Cardiac fibroblast (primary cell): Measurements from ENCODE around the gene L1CAM.

Experiments
- DNase-seq, 2 donors: peaks; one replicate each; pipeline versions ENCODE4 v3.0.0 to v3.0.0-alpha.2; 2010; ENCODE audit warnings: low read depth in 2 of 2
- H3K4me3 ChIP-seq, 2 donors: replicated peaks in 1 of 2; 1 replicate in 1 of 2; 2 replicates in 1 of 2; pipeline ENCODE4 v1.5.1; 2011; ENCODE audit warnings: low read depth in 2 of 2, low read length in 2 of 2, mild to moderate bottlenecking in 2 of 2, moderate library complexity in 1 of 2
- TF ChIP-seq, protein P1 (sequence below): IDR thresholded peaks from one replicate; pipeline ENCODE4 v1.5.1; 2011; ENCODE audit warnings: low read depth, mild to moderate bottlenecking, low read length, inconsistent platforms

The L1CAM gene

GRCh38 chrX:153927922-153928760 lies 42.2 kb upstream of the L1CAM start:
- peak overlapping the region; percentile 52 to 58 for H3K4me3 ChIP-seq
- TF ChIP-seq, protein P1, sequence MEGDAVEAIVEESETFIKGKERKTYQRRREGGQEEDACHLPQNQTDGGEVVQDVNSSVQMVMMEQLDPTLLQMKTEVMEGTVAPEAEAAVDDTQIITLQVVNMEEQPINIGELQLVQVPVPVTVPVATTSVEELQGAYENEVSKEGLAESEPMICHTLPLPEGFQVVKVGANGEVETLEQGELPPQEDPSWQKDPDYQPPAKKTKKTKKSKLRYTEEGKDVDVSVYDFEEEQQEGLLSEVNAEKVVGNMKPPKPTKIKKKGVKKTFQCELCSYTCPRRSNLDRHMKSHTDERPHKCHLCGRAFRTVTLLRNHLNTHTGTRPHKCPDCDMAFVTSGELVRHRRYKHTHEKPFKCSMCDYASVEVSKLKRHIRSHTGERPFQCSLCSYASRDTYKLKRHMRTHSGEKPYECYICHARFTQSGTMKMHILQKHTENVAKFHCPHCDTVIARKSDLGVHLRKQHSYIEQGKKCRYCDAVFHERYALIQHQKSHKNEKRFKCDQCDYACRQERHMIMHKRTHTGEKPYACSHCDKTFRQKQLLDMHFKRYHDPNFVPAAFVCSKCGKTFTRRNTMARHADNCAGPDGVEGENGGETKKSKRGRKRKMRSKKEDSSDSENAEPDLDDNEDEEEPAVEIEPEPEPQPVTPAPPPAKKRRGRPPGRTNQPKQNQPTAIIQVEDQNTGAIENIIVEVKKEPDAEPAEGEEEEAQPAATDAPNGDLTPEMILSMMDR, result peak; percentile 9
- DNase-seq, result peak; percentile 97 to 99

DNA sequence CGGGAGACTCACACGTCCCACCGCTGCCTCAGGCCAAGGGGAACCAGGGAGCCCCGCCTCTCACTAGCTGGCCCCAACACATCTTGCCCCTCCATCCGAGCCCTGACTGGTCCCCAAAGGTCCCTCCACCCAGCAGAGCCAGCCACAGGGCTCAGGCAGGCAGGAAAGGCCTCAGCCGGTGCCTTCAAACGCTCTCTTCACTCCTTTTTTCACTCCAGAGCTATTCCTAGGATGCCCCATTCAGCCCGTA lies 41.6 kb upstream of the L1CAM start:
- H3K4me3 ChIP-seq, result peak overlapping the region; percentile 52 to 58
- no peak for DNase-seq

DNA sequence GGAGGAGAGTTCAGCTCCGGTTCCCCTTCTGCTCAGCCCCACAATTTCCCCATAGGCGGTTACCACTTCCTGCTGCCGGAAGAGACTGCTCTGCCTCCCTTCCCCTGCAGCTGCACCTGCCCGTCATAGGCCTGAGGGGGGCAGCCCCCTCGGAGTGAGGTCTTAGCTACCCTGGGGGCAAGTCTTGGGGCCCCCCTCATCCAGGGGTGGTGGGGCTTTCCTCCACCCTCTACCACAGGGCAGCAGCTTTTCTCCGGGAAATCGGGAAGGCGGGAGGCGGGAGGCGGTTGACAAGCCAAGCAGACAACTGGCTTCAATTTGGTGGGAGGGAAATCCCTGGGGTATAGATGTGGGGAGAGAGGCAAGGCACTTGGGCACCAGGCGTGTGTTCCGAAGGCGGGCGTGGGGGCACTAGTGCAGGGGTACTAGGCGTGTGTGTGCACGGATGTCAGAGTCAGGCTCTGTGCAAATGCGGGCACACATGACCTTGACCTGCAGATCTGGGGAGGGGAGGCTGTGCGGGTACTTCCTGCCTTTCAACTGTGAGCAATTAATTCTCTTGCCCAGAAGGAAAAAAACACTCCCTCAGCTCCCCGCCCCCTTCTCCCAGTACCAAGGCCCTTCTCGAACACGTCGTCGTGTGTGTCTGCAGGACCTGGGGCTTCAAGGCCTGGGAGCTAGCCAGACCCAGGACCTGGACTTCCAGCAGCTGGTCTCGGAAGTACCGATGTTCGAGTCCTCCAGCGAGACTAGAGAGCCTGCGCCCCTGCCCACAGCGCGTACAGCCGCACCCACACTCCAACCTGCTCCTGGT lies 41.1 kb upstream of the L1CAM start:
- TF ChIP-seq, protein P1, result no peak
- peak; percentile 27 to 44 for DNase-seq
- H3K4me3 ChIP-seq, result peak overlapping the region; percentile 52 to 58

More for the DNA sequence above, 41.6 kb upstream of the L1CAM start:
- TF ChIP-seq, protein P1, result no peak

- H3K4me3 ChIP-seq, result no peak overlapping the region
- TF ChIP-seq, protein P1, result no peak
- DNase-seq, result no peak
Measured at GRCh38 chrX:153926552-153926857, 40.5 kb upstream of the L1CAM start.

GRCh38 chrX:153925739-153926551 lies 40.0 kb upstream of the L1CAM start, which contains the start of gene ARHGAP4:
ARHGAP4 (minus strand) TSS chrX:153926264; CDS start chrX:153926202, 62 bp downstream.
- TF ChIP-seq, protein P1, result no peak
- H3K4me3 ChIP-seq, result peak within 1 kb of the TSS in 1 of 2 donors; percentile 58
- DNase-seq, result no peak

GRCh38 chrX:153925387-153925738 lies 39.4 kb upstream of the L1CAM start:
- no peak for DNase-seq
- no peak overlapping the region for H3K4me3 ChIP-seq
- TF ChIP-seq, protein P1, result no peak
